SK-N-SH (cell line): ENCODE data around the gene NLRP9.

ENCODE experiments used
- CHD2 ChIP-seq: fragments of 150-350 bp; IDR thresholded peaks from 2 replicates; pipeline ENCODE4 v1.6.1; 2018; ENCODE audit warnings: low read length; ENCODE audit not compliant: partially characterized antibody
- CTCF ChIP-seq: fragments of 200-600 bp; sonication (generic); IDR thresholded peaks from 2 replicates; pipeline ENCODE4 v1.6.1; 2017; ENCODE audit warnings: antibody characterized with exemption, mild to moderate bottlenecking, moderate library complexity
- EP300 ChIP-seq, 2 experiments: IDR thresholded peaks; 2 replicates each; pipeline versions ENCODE4 v1.4.0 to v1.6.1; 2012; ENCODE audit warnings: borderline replicate concordance in 1 of 2, low read depth in 1 of 2, low read length in 1 of 2
- FOXM1 ChIP-seq: IDR thresholded peaks from 2 replicates; pipeline ENCODE4 v1.4.0; 2012; ENCODE audit warnings: low read depth, mild to moderate bottlenecking
- GABPA ChIP-seq: IDR thresholded peaks from 2 replicates; pipeline ENCODE4 v1.4.0; 2012; ENCODE audit warnings: low read depth, mild to moderate bottlenecking
- MAX ChIP-seq: IDR thresholded peaks from 2 replicates; pipeline ENCODE4 v1.4.0; 2012; ENCODE audit warnings: low read depth
- NFIC ChIP-seq: IDR thresholded peaks from 2 replicates; pipeline ENCODE4 v1.4.0; 2012; ENCODE audit warnings: borderline replicate concordance
- RFX5 ChIP-seq: IDR thresholded peaks from 2 replicates; pipeline ENCODE4 v1.6.1; 2012; ENCODE audit warnings: mild to moderate bottlenecking, improper control_type of control experiment, low read length
- RXRA ChIP-seq: IDR thresholded peaks from 2 replicates; pipeline ENCODE4 v1.4.0; 2012; ENCODE audit warnings: low read depth, mild to moderate bottlenecking, borderline replicate concordance
- SIN3A ChIP-seq: IDR thresholded peaks from 2 replicates; pipeline ENCODE4 v1.6.1; 2012; ENCODE audit warnings: low read depth, mild to moderate bottlenecking, low read length, moderate library complexity, borderline replicate concordance
- TAF1 ChIP-seq: IDR thresholded peaks from 2 replicates; pipeline ENCODE4 v1.6.1; 2012; ENCODE audit warnings: low read depth, mild to moderate bottlenecking, low read length, moderate library complexity, borderline replicate concordance
- TF ChIP-seq, protein P1 (sequence below): fragments of 150-350 bp; IDR thresholded peaks from 2 replicates; pipeline ENCODE4 v1.6.1; 2017; ENCODE audit warnings: antibody characterized with exemption, low read length, low read depth, borderline replicate concordance

DNA sequence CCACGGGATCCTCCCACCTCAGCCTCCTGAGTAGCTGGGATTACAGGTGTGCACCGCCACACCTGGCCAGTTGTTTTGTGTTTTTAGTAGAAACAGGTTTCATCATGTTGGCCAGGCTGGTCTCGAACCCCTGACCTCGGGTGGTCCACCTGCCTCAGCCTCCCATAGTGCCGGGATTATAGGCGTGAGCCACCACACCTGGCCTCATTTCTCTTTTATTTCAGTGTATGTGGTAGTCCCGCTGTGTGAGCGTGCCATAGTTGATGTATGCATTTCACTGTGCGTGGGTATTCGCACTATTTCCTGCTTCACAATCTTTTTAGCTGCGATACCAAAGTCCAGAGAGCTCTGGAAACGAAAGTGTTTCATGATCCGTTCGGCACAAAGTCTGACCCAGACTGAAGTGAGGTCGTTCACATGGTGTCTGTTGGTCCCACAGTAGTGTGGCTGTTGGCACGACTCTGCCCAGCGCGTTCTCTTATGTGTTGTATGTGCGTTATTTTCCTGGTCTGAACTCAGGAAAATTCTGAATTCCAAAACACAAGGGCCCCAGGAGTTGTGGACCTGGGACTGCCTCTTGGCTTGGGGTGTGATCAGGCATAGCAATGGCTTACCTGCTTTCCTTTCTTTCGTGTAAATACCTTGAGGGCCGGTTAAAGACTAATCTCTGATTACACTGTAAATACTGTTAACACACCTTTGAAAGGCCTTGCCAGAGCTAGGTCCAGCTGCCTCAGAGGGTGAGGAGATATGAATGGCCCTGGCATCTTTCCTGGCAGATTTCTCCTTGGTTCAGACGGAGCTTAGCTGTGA is 54.5 kb downstream of the NLRP9 start:
- TF ChIP-seq CTCF (no peak), SIN3A (no peak), MAX (no peak), EP300 (IDR thresholded peaks at IDR 0.05; ENCODE audit: borderline replicate concordance in 1 of 2, low read depth in 1 of 2, low read length in 1 of 2) (no peak), RXRA (no peak), NFIC (no peak), RFX5 (no peak), TAF1 (no peak), FOXM1 (no peak), CHD2 (no peak), GABPA (no peak)
- TF ChIP-seq, protein P1, sequence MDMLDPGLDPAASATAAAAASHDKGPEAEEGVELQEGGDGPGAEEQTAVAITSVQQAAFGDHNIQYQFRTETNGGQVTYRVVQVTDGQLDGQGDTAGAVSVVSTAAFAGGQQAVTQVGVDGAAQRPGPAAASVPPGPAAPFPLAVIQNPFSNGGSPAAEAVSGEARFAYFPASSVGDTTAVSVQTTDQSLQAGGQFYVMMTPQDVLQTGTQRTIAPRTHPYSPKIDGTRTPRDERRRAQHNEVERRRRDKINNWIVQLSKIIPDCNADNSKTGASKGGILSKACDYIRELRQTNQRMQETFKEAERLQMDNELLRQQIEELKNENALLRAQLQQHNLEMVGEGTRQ: no peak
